ENCODE data around the gene EIF1AD.
"Not testable (repeated sequence)": the region's sequence is repeated elsewhere in the genome, so short reads cannot be mapped to it uniquely, and the experiment has no call there.

The EIF1AD gene

DNA sequence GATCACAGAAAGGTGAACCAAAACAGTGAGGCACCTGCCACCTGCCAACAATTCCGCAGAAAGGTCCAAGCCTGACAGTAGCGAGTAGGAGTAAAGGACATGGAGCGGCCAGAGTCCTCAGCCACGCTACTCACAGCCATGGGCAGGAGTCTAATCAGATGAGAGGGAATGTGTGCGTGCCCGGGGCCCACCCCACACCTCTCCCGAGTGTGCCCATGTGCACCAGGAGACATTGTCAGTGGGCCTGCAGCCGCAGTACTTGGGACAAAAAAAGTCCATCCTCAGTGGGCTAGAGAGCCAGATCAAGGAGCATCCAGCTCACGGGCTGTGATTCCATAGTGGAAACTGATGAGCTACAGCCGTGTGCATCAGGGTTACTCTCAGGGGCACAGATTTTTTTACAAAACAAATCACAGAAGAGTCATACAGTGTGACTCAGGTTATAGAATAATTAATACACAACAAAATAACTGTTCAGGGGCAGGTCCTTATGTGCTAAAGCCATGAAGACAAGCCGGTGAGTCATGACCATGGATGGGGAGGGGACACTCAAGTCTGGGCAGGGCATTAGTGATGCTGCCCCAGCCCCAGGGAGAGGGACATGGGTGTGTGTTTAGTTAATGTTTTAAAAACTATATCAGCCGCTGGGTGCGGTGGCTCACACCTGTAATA lies 28.4 kb downstream of the EIF1AD start:
- no peak for DNase-seq (ENCODE audit: low read depth in 2 of 3, low spot score in 2 of 3)

DNA sequence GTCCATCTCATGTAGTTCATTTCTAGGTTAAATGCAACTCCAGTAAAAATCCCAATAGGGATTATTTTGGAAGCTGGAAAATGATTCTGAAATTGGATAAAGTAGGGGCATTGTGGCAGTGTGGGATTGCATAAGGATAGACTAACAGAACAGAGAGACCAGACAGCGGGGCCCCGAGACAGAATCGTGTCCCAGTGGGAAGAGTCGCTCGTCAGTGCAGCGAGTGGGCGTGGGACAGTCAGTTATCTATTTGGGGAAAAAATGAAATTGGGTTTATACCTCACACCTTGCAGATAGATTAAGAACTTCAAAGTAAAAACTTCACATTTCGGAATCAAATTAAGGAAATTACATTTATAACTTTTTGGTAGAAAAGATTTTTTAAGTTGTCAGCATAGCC lies 29.8 kb downstream of the EIF1AD start:
- no peak for DNase-seq (ENCODE audit: low read depth in 2 of 3, low spot score in 2 of 3)

- DNase-seq (ENCODE audit: low read depth in 2 of 3, low spot score in 2 of 3), result no peak
These were observed 33.1 kb downstream of the EIF1AD start for GRCh38 chr11:65968600-65969482.

GRCh38 chr11:65967329-65967934 lies 34.5 kb downstream of the EIF1AD start:
- DNase-seq (ENCODE audit: low read depth in 2 of 3, low spot score in 2 of 3), result no peak

GRCh38 chr11:65965986-65966762 lies 35.8 kb downstream of the EIF1AD start:
- DNase-seq (ENCODE audit: low read depth in 2 of 3, low spot score in 2 of 3), result no peak

DNA sequence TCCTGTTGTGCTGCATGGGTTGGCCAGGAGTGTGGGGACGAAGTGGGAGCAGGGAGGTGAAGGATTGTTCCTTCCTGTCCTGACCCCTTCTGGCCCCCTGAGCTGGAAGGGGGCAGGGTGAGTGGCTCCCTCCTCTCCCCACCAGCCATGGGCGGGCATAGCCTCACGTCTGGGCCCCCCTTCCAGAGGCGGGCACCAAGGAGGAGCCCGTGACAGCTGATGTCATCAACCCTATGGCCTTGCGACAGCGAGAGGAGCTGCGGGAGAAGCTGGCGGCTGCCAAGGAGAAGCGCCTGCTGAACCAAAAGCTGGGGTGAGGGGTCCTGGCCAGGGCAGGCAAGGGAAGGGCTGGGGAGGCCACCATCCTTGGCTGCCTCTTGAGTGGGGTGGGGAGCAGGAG lies 37.1 kb downstream of the EIF1AD start:
- DNase-seq (ENCODE audit: low read depth in 2 of 3, low spot score in 2 of 3), result no peak

DNA sequence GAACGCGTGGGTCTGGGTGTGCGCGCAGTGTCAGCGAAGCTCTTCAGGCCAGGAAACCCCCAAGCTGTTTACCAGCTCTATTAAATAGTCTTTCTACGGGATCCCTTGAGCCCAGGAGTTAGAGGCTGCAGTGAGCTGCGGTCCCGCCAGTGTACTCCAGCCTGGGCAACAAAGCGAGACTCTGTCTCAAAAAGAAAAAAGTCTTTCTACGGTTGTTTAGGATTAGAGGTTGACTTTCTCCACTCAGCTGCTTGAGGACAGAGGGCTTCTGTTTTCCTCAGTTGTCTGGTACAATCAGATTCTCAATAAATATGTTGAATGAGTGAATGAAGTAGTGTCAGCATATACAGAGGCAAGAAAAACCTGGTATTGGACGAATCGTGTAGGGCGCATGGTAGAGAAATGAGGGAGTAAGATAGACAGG lies 39.8 kb downstream of the EIF1AD start:
- DNase-seq (ENCODE audit: low read depth in 2 of 3, low spot score in 2 of 3), result no peak

GRCh38 chr11:65961267-65962140 lies 40.5 kb downstream of the EIF1AD start, which contains the start of gene SART1:
SART1 (plus strand) TSS chr11:65961734; CDS start chr11:65961781, 47 bp downstream.
- peak; percentile 69 to 93 (median 92) for DNase-seq (ENCODE audit: low read depth in 2 of 3, low spot score in 2 of 3)

- DNase-seq (ENCODE audit: low read depth in 2 of 3, low spot score in 2 of 3), result no peak
These were observed 41.1 kb downstream of the EIF1AD start for GRCh38 chr11:65960824-65961266.

- no peak for DNase-seq (ENCODE audit: low read depth in 2 of 3, low spot score in 2 of 3)
These were observed 43.1 kb downstream of the EIF1AD start for GRCh38 chr11:65958774-65959420.

DNA sequence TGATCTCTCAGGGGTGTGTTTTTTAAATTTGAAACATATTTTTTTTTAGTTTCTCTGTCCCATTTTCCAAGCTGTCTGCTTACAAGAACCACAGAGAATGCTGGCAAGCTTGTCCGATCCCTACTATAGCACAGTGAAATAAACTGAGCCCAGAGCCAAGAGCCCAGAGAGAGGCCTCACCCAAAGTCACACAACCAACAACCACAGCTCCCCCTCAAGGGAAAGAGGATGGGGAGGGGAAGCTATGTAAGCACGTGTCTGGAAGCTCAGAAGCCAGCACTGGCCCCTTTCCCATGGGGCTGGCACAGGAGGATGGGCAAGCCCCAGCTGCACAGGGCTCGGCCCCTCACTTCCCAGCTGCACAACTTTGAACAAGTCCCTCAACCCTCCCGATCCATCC lies 43.7 kb downstream of the EIF1AD start:
- no peak for DNase-seq (ENCODE audit: low read depth in 2 of 3, low spot score in 2 of 3)

- DNase-seq (ENCODE audit: low read depth in 2 of 3, low spot score in 2 of 3), result no peak
These were observed 47.2 kb downstream of the EIF1AD start for GRCh38 chr11:65954771-65955170.

DNA sequence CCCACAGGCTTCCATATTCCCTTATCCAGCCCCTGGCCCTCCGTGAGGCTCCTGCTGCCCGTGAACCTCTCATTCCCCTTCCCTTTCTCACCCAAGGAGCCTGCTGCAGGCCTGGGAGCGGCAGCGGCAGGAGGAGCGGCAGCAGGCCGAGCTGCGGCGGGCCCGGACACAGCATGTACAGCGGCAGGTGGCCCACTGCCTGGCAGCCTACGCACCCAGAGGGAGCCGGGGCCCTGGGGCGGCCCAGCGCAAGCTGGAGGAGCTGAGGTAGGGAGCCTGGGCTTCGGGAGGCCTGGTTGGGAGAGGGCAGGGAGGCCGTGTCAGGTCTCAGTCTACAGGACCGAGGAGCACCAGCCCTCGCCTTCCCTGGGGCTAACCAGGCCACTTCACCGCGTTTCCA lies 48.5 kb downstream of the EIF1AD start:
- no peak for DNase-seq (ENCODE audit: low read depth in 2 of 3, low spot score in 2 of 3)

- DNase-seq (ENCODE audit: low read depth in 2 of 3, low spot score in 2 of 3), result no peak
These were observed 49.9 kb downstream of the EIF1AD start for GRCh38 chr11:65952052-65952521.

- not testable (repeated sequence) for DNase-seq (ENCODE audit: low read depth in 2 of 3, low spot score in 2 of 3)
These were observed 50.3 kb downstream of the EIF1AD start for GRCh38 chr11:65951641-65952040.

DNA sequence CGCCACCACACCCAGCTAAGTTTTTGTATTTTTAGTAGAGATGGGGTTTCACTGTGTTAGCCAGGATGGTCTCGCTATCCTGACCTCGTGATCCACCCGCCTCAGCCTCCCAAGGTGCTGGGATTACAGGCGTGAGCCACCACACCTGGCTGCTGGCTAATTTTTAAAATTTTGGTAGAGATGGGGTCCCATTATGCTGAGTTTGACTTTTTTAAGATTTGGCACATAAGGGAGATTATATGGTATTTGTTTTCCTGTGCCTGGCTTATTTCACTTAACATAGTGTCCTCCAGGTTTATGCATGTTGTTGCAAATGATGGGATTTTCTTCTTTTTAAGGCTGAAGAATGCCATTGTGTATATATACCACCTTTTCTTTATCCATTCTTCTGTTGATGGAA lies 51.2 kb downstream of the EIF1AD start:
- DNase-seq (ENCODE audit: low read depth in 2 of 3, low spot score in 2 of 3), result not testable (repeated sequence)

- DNase-seq (ENCODE audit: low read depth in 2 of 3, low spot score in 2 of 3), result no peak
These were observed 54.3 kb downstream of the EIF1AD start for GRCh38 chr11:65947603-65948125.

GRCh38 chr11:65947133-65947532 lies 54.8 kb downstream of the EIF1AD start:
- no peak for DNase-seq (ENCODE audit: low read depth in 2 of 3, low spot score in 2 of 3)

DNA sequence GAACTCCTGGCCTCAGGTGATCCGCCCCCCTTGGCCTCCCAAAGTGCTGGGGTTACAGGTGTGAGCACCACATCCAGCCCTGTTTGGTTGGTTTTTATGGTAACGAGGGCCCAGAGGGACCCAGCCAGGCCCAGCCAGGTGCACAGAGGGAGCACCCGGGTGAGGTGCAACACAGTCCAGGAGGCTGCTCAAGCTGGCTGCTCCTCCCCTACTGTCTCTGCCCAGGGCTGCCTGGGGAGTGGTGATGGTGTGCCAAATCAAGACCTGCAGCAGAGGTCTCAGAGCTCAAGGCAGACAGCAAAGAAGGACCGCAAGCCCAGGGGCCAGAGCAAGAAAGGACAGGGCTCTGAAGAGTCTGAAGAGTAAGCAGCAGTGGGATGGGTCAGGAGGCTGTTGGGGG lies 55.3 kb downstream of the EIF1AD start:
- DNase-seq (ENCODE audit: low read depth in 2 of 3, low spot score in 2 of 3), result no peak

Measured in activated CD8-positive, alpha-beta memory T cell treated with anti-CD3 and anti-CD28 coated beads for 48 hours (primary cell).